ENCODE results near the gene DUSP2. TPM values are rescaled to one million over a fixed set of nuclear protein-coding genes. Genes with fewer than 3 reads are reported as not detected.

DUSP2 gene
- total and polyA plus RNA-seq, 9 of the 15 experiments (the other 6 are each of a cell fraction or from before 2014, with no cell fraction given) = 0.04 to 0.18 TPM; not detected in 7

DNA sequence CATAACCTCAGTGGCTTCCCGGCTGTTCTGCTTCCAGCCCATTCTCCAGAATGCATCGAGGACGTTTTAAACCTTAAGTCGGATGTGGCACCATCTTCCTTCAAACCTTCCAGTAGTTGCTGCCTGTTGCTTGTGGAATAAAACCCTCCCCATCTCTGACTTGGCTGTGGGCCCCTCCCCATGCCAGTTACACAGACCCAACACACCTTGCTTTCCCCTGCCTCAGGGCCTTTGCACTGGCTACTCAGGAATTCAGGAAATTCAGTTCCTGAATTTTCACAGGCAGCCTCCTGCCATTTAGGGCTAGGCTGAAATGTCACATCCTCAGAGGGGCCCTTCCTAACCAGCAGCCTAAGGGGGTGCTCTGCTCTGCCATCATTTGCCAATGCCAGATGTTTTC lies 23.8 kb downstream of the DUSP2 start:
- H4K20me1 ChIP-seq (replicated peaks; ENCODE audit: control insufficient read depth, insufficient read depth, low read length) = peaks cover 17% of the 10 kb centered on the region
- no peak for FAIRE-seq
- ATAC-seq = no peak
- H3K36me3 ChIP-seq (ENCODE audit: control insufficient read depth, insufficient read depth, low read length) = no peaks in the 10 kb centered on the region
- in situ Hi-C loops (cut with MboI) = no loop called here
- H3K27ac ChIP-seq (ENCODE audit: extremely low read depth, low read depth, low read length) = no peak overlapping the region
- no peaks in the 10 kb centered on the region for H3K79me2 ChIP-seq (ENCODE audit: control insufficient read depth, insufficient read depth, low read length)
- H3K4me2 ChIP-seq (ENCODE audit: insufficient read depth, low read length) = no peak overlapping the region
- ChIA-PET POLR2A (no interaction called here), CTCF (ENCODE audit: low intra/inter-chr PET ratio) (no interaction called here)
- H3K9me1 ChIP-seq (ENCODE audit: control insufficient read depth, insufficient read depth, low read length) = no peaks in the 10 kb centered on the region
- peaks cover 29 to 84% of the 10 kb centered on the region in 2 experiments; a peak in 4 of 5 replicates for H3K27me3 ChIP-seq (ENCODE audit: control insufficient read depth in 2 of 2, insufficient read depth in 2 of 2, low read length in 2 of 2)
- intact Hi-C loops (cut with micrococcal nuclease) = no loop called here
- no peaks in the 10 kb centered on the region for H3K9me3 ChIP-seq (replicated peaks; ENCODE audit: control insufficient read depth, insufficient read depth, low read depth, low read length)
- BruUV-seq (replicated peaks) = no TSS peak
- H3K9ac ChIP-seq (ENCODE audit: insufficient read depth in 1 of 2, low read depth in 2 of 2, low read length in 2 of 2) = no peak overlapping the region
- WGBS (ENCODE audit: insufficient coverage, low coverage, missing lambda C conversion rate) = 5% methylated on average over 4 of the region's 4 CpGs
- H3K4me1 ChIP-seq (replicated peaks in 1 of 2; ENCODE audit: control insufficient read depth in 2 of 2, insufficient read depth in 2 of 2, low read length in 2 of 2) = peaks cover 3 to 25% of the 10 kb centered on the region in 2 experiments; a peak in 4 of 5 replicates
- no peak overlapping the region for H3K4me3 ChIP-seq
- H2AFZ ChIP-seq (ENCODE audit: low read depth, low read length) = no peak overlapping the region
- no peak for DNase-seq (ENCODE audit: extremely low read depth in 1 of 4, low spot score in 3 of 4)
- no peak for TF ChIP-seq PTTG1 (tag; IDR thresholded peaks at IDR 0.05; ENCODE audit: low read depth)
- no peak for TF ChIP-seq ZNF165 (CRISPR knock-in tag; IDR thresholded peaks at IDR 0.05; ENCODE audit: borderline replicate concordance)

DNA sequence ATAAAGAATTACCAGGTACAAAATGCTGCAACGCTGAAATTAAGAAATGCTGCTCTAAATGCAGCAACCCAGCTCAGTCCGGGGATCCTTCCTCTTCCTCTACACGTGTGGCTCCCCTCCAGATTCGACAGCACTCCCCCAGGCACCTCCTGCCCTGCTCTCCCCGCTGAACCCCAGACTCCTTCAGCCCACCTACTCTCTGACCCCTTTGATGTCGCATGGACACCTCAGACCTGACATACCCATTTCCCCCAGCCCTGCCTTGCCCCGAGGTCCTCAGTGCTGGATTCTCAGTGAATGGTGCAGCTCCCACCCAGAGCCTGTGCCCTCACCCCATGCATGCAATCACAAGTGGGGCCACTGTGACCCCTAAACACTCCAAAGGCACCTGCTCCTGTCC lies 24.2 kb downstream of the DUSP2 start:
- no peak overlapping the region for H3K27ac ChIP-seq (ENCODE audit: extremely low read depth, low read depth, low read length)
- ATAC-seq (no peak), FAIRE-seq (no peak), DNase-seq (ENCODE audit: extremely low read depth in 1 of 4, low spot score in 3 of 4) (no peak)
- no peaks in the 10 kb centered on the region for H3K36me3 ChIP-seq (ENCODE audit: control insufficient read depth, insufficient read depth, low read length)
- intact Hi-C loops (cut with micrococcal nuclease) (no loop called here), in situ Hi-C loops (cut with MboI) (no loop called here)
- POLR2A ChIA-PET = no interaction called here
- no peaks in the 10 kb centered on the region for H3K9me1 ChIP-seq (ENCODE audit: control insufficient read depth, insufficient read depth, low read length)
- peaks cover 29 to 82% of the 10 kb centered on the region in 2 experiments; a peak in 4 of 5 replicates for H3K27me3 ChIP-seq (ENCODE audit: control insufficient read depth in 2 of 2, insufficient read depth in 2 of 2, low read length in 2 of 2)
- H3K4me1 ChIP-seq (replicated peaks in 1 of 2; ENCODE audit: control insufficient read depth in 2 of 2, insufficient read depth in 2 of 2, low read length in 2 of 2) = peaks cover 3 to 29% of the 10 kb centered on the region in 2 experiments; a peak in 4 of 5 replicates
- no peaks in the 10 kb centered on the region for H3K9me3 ChIP-seq (replicated peaks; ENCODE audit: control insufficient read depth, insufficient read depth, low read depth, low read length)
- H3K4me2 ChIP-seq (ENCODE audit: insufficient read depth, low read length) = no peak overlapping the region
- WGBS (ENCODE audit: insufficient coverage, low coverage, missing lambda C conversion rate) = 0% methylated on average over 6 of the region's 7 CpGs
- no TSS peak for BruUV-seq (replicated peaks)
- no peaks in the 10 kb centered on the region for H3K79me2 ChIP-seq (ENCODE audit: control insufficient read depth, insufficient read depth, low read length)
- no peak overlapping the region for H3K9ac ChIP-seq (ENCODE audit: insufficient read depth in 1 of 2, low read depth in 2 of 2, low read length in 2 of 2)
- peaks cover 17% of the 10 kb centered on the region for H4K20me1 ChIP-seq (replicated peaks; ENCODE audit: control insufficient read depth, insufficient read depth, low read length)
- no peak overlapping the region for H2AFZ ChIP-seq (ENCODE audit: low read depth, low read length)
- CTCF ChIA-PET (ENCODE audit: low intra/inter-chr PET ratio) = no interaction called here
- H3K4me3 ChIP-seq = no peak overlapping the region
- TF ChIP-seq, protein P1, sequence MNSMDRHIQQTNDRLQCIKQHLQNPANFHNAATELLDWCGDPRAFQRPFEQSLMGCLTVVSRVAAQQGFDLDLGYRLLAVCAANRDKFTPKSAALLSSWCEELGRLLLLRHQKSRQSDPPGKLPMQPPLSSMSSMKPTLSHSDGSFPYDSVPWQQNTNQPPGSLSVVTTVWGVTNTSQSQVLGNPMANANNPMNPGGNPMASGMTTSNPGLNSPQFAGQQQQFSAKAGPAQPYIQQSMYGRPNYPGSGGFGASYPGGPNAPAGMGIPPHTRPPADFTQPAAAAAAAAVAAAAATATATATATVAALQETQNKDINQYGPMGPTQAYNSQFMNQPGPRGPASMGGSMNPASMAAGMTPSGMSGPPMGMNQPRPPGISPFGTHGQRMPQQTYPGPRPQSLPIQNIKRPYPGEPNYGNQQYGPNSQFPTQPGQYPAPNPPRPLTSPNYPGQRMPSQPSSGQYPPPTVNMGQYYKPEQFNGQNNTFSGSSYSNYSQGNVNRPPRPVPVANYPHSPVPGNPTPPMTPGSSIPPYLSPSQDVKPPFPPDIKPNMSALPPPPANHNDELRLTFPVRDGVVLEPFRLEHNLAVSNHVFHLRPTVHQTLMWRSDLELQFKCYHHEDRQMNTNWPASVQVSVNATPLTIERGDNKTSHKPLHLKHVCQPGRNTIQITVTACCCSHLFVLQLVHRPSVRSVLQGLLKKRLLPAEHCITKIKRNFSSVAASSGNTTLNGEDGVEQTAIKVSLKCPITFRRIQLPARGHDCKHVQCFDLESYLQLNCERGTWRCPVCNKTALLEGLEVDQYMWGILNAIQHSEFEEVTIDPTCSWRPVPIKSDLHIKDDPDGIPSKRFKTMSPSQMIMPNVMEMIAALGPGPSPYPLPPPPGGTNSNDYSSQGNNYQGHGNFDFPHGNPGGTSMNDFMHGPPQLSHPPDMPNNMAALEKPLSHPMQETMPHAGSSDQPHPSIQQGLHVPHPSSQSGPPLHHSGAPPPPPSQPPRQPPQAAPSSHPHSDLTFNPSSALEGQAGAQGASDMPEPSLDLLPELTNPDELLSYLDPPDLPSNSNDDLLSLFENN (IDR thresholded peaks at IDR 0.05; ENCODE audit: low read depth in 2 of 2, low read length in 2 of 2) = no peak
- no peak for TF ChIP-seq RCOR1 (IDR thresholded peaks at IDR 0.05; ENCODE audit: borderline replicate concordance in 1 of 2, low read depth in 2 of 2, low read length in 2 of 2)
- TF ChIP-seq, protein P2, sequence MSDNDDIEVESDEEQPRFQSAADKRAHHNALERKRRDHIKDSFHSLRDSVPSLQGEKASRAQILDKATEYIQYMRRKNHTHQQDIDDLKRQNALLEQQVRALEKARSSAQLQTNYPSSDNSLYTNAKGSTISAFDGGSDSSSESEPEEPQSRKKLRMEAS (CRISPR knock-in tag; IDR thresholded peaks at IDR 0.05) = no peak
- no peak for TF ChIP-seq RBM15 (IDR thresholded peaks at IDR 0.05; ENCODE audit: insufficient read depth, low read length)
- no peak for TF ChIP-seq HMG20B (CRISPR knock-in tag; IDR thresholded peaks at IDR 0.05)
- no peak for TF ChIP-seq HEY1 (CRISPR knock-in tag; IDR thresholded peaks at IDR 0.05; ENCODE audit: borderline replicate concordance)
- no peak for TF ChIP-seq PRMT5 (CRISPR knock-in tag; IDR thresholded peaks at IDR 0.05)
- no peak for TF ChIP-seq TBL1XR1 (IDR thresholded peaks at IDR 0.05; ENCODE audit: low read length in 2 of 2)
- no peak for TF ChIP-seq STAG1 (CRISPR knock-in tag; IDR thresholded peaks at IDR 0.05; ENCODE audit: borderline replicate concordance)
- no peak for TF ChIP-seq KDM4B (IDR thresholded peaks at IDR 0.05; ENCODE audit: borderline replicate concordance in 2 of 2, low read depth in 1 of 2)

All from K562 (cell line).